Left ventricle myocardium inferior (tissue), 1 donor: ENCODE measurements around the gene KLC1. TPM values are rescaled to one million over a fixed set of nuclear protein-coding genes. Genes with fewer than 3 reads are reported as not detected.
A peak's percentile ranks its signal among the peaks of the same experiment; 100 is the strongest.

Experiments used
- DNase-seq: peaks from one replicate; pipeline ENCODE4 v3.0.0-alpha.2; 2020
- H3K27ac ChIP-seq: fragments of 200-600 bp; replicated peaks from 2 replicates; pipeline ENCODE4 v1.8.0; 2021
- H3K27me3 ChIP-seq: fragments of 200-600 bp; 2 replicates; pipeline ENCODE4 v1.8.0; 2021; ENCODE audit warnings: low read depth
- H3K36me3 ChIP-seq: fragments of 200-600 bp; 2 replicates; pipeline ENCODE4 v1.8.0; 2021
- H3K4me1 ChIP-seq: fragments of 200-600 bp; 2 replicates; pipeline ENCODE4 v1.8.0; 2021
- H3K4me3 ChIP-seq: fragments of 200-600 bp; 2 replicates; pipeline ENCODE4 v1.8.0; 2021; ENCODE audit warnings: mild to moderate bottlenecking, moderate library complexity
- H3K9me3 ChIP-seq: fragments of 200-600 bp; replicated peaks from 2 replicates; pipeline ENCODE4 v1.8.0; 2021
- intact Hi-C: fragments of 100-400 bp; cut with micrococcal nuclease; formaldehyde crosslinking; loops from one replicate; pipeline ENCODE4 v1.11.0; 2022
- total RNA-seq: library from RNA; stranded (reverse); fragmentation: NEBNext Ultra II Directional; extraction: Animal tissue kit (Norgen Biotek cat#: 25700); gene quantifications from one replicate; pipeline ENCODE4 v1.2.1, GENCODE V29; 2021
- TF ChIP-seq, protein P1 (sequence below): fragments of 200-600 bp; IDR thresholded peaks from 2 replicates; pipeline ENCODE4 v1.8.0; 2021; ENCODE audit warnings: antibody characterized with exemption, mild to moderate bottlenecking, borderline replicate concordance
- donor health status: DM: no; HTN: yes; CAD: no; lungs with severe emphysema.

The KLC1 gene
- total RNA-seq, 1 donor from 2014 or later = 137 TPM

DNA sequence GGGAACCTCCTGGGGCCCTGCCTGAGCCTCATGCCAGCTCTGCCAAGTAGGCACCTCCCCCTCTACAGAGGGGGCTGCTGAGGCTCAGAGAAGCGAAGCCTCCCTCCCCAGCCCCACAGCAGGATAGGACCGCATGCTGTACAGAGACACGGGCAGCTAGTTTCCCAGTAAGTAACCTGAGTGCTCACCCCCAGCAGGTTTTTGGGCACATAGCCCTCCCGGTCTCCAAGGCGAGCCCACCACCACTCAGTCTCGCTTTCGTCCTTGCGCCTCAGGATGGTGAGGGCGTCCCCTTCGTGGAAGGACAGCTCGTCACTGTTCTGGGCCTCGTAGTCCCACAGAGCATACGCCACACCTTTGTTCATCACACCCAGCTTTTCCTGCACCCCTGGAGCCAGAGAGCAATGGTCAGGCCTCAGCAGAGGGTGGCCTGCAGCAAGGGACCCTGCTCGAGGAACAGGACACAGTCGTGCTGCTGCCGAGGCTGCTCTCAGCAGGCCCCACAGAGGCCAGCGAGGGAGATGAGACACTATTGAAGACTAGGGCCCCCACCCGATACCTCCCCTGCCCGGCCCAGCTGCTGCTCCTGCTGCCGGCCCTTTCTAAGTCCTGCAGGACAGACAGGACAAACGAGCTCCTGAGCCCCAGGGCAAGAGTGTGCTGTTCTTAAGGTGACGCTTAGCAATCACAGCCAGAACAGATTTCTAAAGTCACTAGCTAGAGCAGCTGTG is 107.0 kb downstream of the KLC1 start:
- TF ChIP-seq, protein P1, sequence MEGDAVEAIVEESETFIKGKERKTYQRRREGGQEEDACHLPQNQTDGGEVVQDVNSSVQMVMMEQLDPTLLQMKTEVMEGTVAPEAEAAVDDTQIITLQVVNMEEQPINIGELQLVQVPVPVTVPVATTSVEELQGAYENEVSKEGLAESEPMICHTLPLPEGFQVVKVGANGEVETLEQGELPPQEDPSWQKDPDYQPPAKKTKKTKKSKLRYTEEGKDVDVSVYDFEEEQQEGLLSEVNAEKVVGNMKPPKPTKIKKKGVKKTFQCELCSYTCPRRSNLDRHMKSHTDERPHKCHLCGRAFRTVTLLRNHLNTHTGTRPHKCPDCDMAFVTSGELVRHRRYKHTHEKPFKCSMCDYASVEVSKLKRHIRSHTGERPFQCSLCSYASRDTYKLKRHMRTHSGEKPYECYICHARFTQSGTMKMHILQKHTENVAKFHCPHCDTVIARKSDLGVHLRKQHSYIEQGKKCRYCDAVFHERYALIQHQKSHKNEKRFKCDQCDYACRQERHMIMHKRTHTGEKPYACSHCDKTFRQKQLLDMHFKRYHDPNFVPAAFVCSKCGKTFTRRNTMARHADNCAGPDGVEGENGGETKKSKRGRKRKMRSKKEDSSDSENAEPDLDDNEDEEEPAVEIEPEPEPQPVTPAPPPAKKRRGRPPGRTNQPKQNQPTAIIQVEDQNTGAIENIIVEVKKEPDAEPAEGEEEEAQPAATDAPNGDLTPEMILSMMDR = no peak
- intact Hi-C loops = no loop called here
- Histone ChIP-seq H3K27me3 (no peaks in the 10 kb centered on the region), H3K4me1 (peaks cover 47% of the 10 kb centered on the region), H3K9me3 (no peaks in the 10 kb centered on the region), H3K27ac (peak overlapping the region; percentile 42), H3K36me3 (peaks cover 90% of the 10 kb centered on the region), H3K4me3 (no peak overlapping the region)
- no peak for DNase-seq

DNA sequence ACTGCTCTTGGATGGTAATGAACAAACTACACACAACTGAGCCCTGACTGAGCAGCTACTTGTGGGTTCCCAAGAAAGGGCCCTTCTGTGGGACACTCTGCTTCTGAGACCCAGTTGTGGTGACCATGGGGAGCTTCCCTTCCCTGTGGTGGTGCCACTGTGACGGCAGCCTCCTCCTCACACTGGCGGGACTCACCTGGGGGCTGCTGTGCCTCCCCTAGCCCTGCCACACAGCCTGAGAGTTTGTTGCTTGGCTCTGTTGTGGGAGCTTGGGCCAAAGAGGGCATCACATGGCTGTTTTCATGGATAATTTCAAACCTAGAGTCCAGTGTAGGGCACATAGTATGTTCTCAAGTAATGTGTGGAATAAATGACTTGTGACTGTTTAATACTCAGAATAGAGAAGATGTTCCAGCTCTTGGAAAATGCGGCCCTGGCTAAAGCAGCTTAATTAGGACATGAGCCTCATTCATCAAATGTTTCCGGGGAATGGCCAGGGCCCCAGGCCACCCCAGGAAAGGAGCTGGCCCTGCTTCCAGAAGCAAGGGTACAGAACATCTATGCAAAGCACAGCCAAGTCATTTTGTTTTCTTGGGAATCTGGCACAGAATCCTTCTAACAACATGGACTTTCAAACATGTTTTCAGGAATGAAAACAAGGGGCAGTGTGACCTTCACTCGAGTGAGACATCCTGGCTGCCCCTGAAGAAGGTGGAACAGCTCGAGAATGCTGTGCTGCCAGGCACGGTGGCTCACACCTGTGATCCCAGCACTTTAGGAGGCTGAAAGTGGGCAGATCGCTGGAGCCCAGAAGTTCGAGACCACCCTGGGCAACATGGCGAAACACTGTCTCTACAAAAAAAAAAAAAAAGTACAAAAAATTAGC is 107.8 kb downstream of the KLC1 start:
- intact Hi-C loops = no loop called here
- TF ChIP-seq, protein P1 = no peak
- no peak for DNase-seq
- H3K36me3 ChIP-seq = peaks cover 98% of the 10 kb centered on the region
- no peaks in the 10 kb centered on the region for H3K9me3 ChIP-seq
- no peaks in the 10 kb centered on the region for H3K27me3 ChIP-seq
- peak overlapping the region; percentile 42 for H3K27ac ChIP-seq
- peaks cover 49% of the 10 kb centered on the region for H3K4me1 ChIP-seq
- H3K4me3 ChIP-seq = no peak overlapping the region

DNA sequence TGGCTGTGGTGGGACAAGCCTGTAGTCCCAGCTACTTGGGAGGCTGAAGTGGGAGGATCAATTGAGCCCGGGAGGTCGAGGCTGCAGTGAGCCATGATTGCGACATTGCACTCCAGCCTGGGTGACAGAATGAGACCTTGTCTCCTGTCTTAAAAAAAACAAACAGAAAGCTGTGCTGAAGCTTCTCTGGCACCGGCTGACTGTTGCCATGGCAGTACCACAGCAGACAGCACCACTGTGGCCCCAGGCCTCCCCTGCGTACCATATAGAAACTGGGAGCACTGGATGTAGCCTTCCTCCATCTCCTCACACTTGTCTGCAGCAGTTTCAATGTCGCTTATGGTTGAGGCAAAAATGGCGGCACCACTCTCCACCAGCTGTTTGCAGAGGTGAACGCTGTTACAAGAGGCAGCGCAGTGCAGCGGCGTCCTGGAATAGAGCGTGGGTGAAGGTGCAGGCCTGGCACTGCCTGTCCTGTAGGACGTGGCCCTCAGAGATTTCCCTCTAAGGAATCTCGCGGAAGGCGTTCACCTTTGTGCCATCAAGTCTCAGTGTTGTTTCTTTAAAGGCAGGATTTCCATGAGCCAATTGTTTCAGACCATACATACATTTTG is 108.5 kb downstream of the KLC1 start:
- Histone ChIP-seq H3K4me1 (peaks cover 53% of the 10 kb centered on the region), H3K27me3 (no peaks in the 10 kb centered on the region), H3K36me3 (peaks cover 100% of the 10 kb centered on the region), H3K27ac (no peak overlapping the region), H3K9me3 (no peaks in the 10 kb centered on the region), H3K4me3 (no peak overlapping the region)
- intact Hi-C loops = no loop called here
- TF ChIP-seq, protein P1 = no peak
- DNase-seq = no peak

GRCh38 chr14:103738166-103738565 is 109.2 kb downstream of the KLC1 start:
- Histone ChIP-seq H3K9me3 (no peaks in the 10 kb centered on the region), H3K36me3 (peaks cover 100% of the 10 kb centered on the region), H3K4me3 (no peak overlapping the region), H3K4me1 (peaks cover 48% of the 10 kb centered on the region), H3K27ac (no peak overlapping the region), H3K27me3 (no peaks in the 10 kb centered on the region)
- intact Hi-C loops = no loop called here
- TF ChIP-seq, protein P1 = no peak
- no peak for DNase-seq

GRCh38 chr14:103738701-103739451 is 109.9 kb downstream of the KLC1 start:
- H3K27ac ChIP-seq = no peak overlapping the region
- H3K27me3 ChIP-seq = no peaks in the 10 kb centered on the region
- peaks cover 45% of the 10 kb centered on the region for H3K4me1 ChIP-seq
- no peak for DNase-seq
- H3K36me3 ChIP-seq = peaks cover 100% of the 10 kb centered on the region
- no peaks in the 10 kb centered on the region for H3K9me3 ChIP-seq
- intact Hi-C loops = no loop called here
- H3K4me3 ChIP-seq = no peak overlapping the region
- TF ChIP-seq, protein P1 = no peak
